Measurements from ENCODE around the gene CCNI2. TPM values are rescaled to one million over a fixed set of nuclear protein-coding genes. Genes with fewer than 3 reads are reported as not detected.

Gene CCNI2
- total RNA-seq, 1 experiment from 2014 or later = not detected

Other genes starting within 250 kb of the CCNI2 start
- gene IL5, start 203.9 kb upstream of the CCNI2 start, total RNA-seq (2021) = not detected in 2 replicates
- gene RAD50, start 190.4 kb upstream of the CCNI2 start, total RNA-seq (2021) = 43.6 and 45.2 TPM in 2 replicates
- gene IL13, start 89.3 kb upstream of the CCNI2 start, total RNA-seq (2021) = not detected in 2 replicates
- gene IL4, start 73.4 kb upstream of the CCNI2 start, total RNA-seq (2021) = not detected in 2 replicates
- 17.3 and 19.1 TPM in 2 replicates for gene KIF3A, start 9.9 kb upstream of the CCNI2 start, total RNA-seq (2021)
- 26.4 and 33.0 TPM in 2 replicates for gene SEPTIN8, start 29.8 kb downstream of the CCNI2 start, total RNA-seq (2021)
- not detected in 2 replicates for gene SOWAHA, start 65.9 kb downstream of the CCNI2 start, total RNA-seq (2021)
- 0.28 and 0.54 TPM in 2 replicates for gene SHROOM1, start 83.2 kb downstream of the CCNI2 start, total RNA-seq (2021)
- 0.32 and 1.1 TPM in 2 replicates for gene GDF9, start 119.0 kb downstream of the CCNI2 start, total RNA-seq (2021)
- 542 and 564 TPM in 2 replicates for gene UQCRQ, start 119.2 kb downstream of the CCNI2 start, total RNA-seq (2021)
- gene LEAP2, start 126.2 kb downstream of the CCNI2 start, total RNA-seq (2021) = 2.9 and 4.0 TPM in 2 replicates
- 81.0 and 85.3 TPM in 2 replicates for gene AFF4, start 216.2 kb downstream of the CCNI2 start, total RNA-seq (2021)